GM18870 (cell line): Measurements from ENCODE around the gene MYL6.
A peak's percentile ranks its signal among the peaks of the same experiment; 100 is the strongest.

ENCODE experiments used
- ATAC-seq: cut with Tn5 transposase; IDR thresholded peaks from one replicate; pipeline ENCODE4 v1.9.1; 2021; ENCODE audit warnings: moderate library complexity; ENCODE audit not compliant: unreplicated experiment

MYL6 gene

DNA sequence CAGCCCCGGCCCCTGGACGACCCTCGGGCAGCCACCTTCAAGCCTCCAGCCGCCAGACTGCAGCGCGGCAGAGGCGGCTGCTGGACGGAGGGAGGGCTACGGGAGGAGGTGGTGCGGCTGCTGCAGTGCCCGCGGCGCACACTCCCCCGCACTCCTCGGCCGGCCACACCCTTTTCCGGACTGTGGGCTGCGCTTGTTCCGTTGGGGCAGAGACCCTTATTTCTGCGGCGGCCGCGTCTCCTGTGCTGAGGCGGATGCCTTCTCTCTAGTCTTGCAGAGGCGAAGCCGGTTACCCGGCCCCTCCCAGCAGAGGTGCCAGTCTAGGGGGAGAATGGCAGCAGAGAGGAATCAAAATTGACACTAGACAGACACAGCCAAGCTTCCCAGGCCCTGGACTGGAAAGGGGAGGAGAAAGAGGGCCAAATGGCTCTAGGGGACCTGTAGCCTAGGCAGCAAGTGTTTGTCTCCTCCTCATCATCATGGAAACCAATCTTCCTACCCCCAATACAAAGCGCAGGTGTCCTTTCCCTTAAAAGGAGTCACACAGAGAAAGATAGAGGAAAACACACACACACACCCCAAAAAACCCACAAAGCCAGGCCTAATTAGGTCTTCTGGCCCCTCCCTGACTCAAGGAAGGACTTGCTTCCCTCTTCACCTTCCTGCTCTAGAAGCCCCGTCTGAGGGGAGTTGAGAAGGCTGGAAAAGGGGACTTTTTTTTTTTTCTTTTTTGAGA lies 28.8 kb upstream of the MYL6 start:
- no peak for ATAC-seq

DNA sequence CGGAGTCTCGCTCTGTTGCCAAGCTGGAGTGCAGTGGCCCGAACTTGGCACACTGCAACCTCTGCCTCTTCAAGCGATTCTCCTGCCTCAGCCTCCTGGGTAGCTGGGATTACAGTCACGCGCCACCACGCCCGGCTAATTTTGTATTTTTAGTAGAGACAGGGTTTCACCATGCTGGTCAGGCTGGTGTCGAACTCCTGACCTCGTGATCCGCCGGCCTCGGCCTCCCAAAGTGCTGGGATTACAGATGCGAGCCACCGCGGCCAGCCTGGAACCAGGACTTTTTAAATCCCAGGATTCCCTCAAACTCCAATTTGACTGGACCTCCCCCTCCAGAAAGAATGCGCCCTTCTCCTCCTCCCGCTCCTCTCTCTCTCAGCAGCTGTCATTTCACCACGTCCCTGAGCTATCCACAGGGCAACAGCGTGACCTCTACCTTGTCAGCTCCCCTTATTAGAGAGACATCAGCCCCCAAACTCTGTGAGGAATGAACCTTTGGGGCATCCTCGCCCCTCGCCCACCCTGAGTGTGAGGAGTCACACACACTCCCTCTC lies 28.1 kb upstream of the MYL6 start:
- no peak for ATAC-seq

DNA sequence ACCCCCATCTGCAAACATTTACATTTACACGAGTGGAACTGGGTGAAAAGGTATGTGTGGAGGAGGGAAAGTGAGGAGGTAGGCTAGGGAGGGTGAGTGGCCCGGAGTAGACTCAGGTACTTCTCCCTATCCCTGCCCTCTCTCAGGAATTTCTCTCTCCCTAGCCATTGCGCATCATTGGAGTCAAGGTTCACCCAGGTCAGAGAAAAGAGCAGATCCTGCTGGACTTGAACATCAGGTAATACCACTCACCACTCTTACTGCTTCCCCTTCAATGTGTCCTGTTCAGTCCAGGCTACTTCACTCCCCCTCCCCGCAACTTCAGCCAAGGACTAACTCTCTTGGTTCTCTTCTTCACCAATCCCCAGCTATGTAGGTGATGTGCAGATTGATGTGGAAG lies 27.3 kb upstream of the MYL6 start:
- no peak for ATAC-seq

DNA sequence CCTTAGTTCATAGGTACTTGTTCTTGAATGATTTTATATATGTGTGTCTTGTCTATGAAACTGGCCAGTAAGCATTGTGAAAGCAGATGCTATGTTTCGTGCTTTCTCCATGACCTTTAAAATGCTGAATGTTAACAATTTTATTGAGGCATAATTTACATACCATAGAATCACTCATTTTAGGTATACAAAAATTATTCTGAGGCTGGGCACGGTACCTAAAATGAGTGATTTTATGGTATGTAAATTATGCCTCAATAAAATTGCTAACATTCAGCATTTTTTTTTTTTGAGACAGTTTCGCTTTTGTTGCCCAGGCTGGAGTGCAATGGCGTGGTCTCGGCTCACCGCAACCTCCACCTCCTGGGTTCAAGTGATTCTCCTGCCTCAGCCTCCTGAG lies 23.3 kb upstream of the MYL6 start:
- ATAC-seq = no peak

DNA sequence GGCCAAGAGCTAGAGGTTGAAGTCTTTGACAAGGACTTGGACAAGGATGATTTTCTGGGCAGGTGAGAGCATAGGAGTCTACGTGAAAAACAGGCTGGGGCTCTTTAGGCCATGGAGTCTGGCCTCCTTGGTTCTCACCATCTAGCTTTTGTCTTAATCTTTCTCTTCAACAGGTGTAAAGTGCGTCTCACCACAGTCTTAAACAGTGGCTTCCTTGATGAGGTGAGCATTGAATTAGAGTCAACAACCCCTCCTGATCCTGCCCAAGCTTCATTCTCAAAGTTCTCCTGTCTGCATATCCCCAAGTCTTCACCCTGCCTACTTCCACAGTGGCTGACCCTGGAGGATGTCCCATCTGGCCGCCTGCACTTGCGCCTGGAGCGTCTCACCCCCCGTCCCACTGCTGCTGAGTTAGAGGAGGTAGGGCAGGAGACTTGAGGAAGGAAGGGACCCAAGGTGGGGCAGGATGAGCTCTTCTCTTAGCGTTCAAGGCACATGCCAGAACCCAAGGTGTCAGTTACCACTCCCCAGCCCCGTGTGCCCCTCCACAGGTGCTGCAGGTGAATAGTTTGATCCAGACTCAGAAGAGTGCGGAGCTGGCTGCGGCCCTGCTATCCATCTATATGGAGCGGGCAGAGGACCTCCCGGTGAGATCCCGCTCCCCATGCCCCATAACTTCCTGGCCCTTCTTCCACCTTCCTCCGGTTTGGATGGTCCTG lies 20.1 kb upstream of the MYL6 start:
- no peak for ATAC-seq

DNA sequence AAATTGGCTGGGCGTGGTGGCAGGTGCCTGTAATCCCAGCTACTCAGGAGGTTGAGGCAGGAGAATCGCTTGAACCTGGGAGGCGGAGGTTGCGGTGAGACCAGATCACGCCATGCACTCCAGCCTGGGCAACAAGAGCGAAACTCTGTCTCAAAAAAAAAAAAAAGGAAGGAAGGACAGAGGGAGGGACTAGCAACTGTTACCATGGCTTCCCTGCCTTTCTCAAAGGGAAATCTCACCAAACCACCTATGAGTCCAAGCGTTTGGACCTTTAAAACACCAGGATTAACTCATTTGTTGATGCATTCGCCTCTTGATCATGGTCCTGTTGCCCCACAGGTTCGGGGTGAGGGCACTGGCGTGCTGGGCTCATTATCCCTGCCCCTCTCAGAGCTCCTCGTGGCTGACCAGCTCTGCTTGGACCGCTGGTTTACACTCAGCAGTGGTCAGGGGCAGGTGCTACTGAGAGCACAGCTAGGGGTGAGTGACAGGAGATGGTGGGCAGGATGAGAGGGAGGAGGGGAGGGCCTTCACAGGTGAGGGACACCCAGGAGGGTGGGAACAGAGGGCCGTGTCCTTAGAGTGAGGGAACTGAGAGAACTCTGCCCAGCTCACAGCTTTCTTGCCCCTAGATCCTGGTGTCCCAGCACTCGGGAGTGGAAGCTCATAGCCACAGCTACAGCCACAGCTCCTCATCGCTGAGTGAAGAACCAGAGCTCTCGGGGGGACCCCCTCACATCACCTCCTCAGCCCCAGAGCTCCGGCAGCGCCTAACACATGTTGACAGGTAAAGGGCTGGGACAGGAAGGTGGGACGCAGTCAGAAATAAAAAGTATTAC lies 16.0 kb upstream of the MYL6 start:
- ATAC-seq = no peak

DNA sequence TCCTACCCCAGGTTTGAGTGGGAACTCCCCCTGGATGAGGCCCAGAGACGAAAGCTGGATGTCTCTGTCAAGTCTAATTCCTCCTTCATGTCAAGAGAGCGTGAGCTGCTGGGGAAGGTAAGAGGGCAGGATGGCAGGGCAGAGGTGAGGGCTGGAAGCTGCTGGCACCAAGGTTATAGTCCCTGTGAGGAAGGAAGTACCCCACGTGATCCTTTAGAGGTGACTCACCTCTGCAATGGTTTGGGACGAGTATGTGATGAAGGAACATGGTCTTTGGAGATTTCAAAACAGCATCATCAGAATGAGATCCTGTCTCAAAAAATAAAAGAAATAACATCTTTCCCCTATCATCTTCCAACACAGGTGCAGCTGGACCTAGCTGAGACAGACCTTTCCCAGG lies 14.9 kb upstream of the MYL6 start:
- no peak for ATAC-seq

DNA sequence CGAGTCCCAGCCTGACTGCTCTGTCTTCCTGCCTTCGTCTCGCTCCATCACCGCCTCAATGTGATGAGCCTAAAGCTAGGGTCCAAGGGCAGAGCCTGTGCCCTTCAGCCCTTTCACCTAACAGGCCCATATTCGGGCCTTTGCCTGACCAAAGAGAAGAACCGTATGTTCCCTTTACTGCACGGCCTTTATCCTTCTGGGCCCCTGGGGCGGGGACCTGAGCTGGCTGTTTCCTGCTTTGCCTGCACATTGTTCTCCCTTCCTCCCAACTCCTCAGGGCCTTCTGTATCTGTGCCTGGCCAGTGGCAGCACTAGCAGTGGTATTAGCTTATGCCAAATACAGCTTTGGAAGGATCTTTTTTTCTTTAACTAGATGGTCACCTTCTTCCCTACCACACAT lies 14.3 kb upstream of the MYL6 start:
- ATAC-seq = no peak

DNA sequence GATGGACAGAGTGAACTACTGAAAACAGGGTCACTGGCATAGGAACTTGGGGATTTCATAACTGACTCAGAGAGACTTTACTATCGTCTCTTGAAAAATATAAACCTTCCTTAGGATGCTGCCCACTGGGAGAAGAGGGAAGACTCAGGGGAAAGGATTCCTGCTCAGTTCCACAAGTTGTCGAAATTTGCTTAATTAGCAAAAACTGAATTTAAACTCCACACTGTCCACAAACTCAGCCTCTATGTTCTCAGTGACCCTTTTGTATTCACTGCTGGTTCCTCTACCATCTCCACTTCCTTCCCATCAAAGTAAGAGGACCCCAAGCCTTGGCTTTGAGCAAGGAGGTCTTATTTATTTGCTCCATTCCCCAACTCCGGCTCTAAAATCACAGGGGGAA lies 12.9 kb upstream of the MYL6 start:
- ATAC-seq = no peak

DNA sequence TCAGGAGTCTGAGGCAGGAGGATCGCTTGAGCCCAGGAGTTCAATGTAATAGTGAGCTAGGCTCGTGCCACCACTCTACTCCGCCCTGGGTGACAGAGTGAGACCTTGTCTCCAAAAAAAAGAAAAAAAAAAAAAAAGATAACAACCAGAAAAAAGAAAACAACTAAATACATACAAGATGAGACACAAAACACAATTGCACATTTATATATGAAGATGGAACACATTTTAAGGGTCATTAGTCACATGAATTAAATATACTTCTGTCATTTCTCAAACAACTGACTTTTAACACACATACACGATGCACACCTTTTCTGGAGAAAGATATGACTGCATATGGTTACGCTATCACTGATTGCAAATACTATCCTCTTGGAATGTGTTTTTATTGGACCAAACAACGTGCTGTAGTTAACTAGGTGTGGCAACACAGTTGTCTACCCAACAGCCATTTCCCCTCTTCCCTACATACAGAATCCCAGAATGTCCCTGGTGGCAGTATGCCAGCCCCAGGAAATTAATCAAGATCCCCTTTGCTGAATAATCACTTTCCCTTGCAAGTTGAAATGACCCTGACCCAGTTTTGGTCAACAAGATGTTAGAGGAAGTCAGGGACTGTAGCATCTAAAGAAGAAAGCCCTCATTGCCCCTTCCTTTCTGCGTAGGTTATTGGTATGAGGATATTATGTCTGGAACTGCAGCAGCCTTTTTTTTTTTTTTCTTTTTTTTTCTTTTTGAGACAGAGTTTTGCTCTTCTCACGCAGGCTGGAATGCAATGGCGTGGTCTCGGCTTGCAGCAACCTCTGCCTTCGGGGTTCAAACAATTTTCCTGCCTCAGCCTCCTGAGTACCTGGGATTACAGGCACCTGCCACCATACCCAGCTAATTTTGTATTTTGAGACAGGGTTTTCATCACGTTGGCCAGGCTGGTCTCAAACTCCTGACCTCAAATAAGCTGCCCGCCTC lies 11.4 kb upstream of the MYL6 start:
- no peak for ATAC-seq

DNA sequence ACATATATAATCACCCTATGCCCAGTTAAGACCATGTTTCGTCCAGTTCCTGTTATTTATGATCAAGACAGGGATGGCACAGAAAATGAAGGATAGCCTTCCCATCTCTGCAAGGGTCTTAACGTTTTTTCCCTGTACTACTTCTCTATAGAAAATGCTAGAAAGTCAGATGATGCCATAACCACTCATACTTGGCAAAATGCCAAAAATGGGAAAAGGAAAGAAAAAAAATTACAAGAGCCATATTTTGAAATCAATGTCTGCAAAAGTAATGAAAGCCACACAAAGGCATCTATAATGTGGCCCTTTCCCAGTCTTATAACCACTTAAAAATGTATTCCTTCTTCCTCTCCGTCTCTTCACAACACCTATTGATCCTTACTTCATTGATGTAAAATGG lies 7.6 kb upstream of the MYL6 start:
- no peak for ATAC-seq

DNA sequence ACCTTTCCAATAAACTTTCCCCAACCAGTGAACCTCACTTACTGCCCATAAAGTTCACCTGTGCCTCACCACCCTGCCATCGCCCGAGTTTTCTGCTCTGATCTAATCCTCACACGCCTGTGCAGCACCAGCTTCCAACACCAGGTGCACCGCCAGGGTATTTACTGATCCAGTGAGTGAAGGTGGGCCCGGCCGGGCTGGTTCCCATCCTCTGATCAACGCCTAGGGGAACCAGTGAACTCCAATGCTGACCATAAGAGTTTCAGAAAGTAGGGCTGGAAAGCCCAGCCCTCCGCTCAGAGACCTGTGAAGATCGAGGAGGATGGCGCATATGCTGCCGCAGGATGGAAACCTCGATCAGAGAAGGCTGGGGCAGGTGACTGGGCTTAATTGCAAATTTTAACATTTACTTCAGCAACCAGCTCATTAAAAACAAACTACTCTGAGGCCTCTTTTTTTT lies 6.5 kb upstream of the MYL6 start:
- peak; percentile 33 for ATAC-seq

DNA sequence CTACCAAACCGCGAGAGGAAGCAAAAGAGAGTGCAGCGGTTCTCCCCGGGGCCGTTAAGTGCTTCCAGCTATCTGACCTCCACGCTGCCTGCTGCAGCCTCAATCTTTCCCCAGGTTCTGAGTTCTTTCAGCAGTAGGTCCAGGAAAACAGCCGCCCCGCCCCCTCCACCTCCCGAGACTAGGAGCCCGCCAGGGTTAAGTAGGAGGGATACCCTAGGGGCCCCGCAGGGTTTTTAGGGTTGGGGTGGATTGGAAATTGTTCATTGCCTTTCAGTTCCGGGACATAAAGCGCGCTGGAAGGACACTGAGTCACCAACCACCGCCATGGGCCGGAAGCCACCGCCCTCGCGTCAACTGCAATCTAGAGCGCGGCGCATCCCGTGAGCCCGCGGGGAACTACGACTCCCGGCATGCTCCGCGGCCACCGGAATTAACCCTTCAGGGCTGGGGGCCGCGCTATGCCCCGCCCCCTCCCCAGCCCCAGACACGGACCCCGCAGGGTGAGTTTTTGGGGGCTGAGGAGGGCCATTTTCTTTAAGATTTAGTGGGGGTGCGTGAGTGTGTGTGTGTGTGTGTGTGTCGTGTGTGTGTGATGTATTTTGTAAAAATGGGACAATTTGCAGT lies 5.9 kb upstream of the MYL6 start, which contains the start of gene MYL6B:
Gene MYL6B (plus strand): TSS at position 456 of the 624 bp plus-strand sequence. CDS start 1,332 bp downstream, outside the sequence.
- ATAC-seq = peak; percentile 74

DNA sequence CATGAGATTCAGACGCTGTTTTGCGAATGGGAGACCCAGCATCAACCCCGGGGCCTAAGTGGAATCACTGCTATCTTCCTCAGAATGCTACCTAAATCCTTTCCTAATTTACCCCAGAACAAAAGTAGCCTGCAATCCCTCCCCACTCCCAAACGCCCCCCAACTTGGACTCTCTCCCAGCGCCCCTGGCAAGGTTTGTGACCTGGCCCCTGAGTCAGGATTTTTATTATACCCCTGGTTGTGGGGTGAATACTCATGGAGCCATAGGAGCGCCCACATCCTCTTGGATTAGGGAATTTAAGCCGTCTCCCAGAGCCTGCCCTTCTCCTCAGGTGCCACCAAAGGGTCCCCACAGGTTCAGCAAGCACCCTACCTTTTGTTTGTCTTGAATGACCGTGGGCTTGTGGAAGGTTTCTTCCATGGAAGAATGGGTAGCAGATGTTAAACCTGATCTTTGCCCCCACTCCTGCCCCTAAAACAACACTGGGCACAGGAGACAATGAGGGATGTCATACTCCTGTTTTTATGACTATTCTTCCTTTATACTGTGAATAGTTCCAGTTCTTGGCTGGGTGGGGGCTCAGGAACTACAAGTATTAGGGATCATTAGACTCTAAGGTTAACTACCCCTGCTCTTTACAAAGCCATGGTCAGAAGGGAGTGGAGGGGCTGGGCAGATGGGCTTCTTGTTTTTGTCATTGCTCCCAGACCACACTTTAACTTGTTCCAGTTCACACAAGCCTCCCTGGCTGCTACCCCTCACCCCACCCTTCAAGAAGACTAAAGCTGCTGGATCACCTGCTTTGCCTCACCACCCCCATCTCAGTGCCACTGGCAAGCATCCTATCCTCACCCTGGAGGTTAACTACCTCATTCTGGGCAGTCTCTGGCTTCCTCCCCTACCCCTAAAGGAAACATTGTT lies 5.1 kb upstream of the MYL6 start:
- no peak for ATAC-seq

DNA sequence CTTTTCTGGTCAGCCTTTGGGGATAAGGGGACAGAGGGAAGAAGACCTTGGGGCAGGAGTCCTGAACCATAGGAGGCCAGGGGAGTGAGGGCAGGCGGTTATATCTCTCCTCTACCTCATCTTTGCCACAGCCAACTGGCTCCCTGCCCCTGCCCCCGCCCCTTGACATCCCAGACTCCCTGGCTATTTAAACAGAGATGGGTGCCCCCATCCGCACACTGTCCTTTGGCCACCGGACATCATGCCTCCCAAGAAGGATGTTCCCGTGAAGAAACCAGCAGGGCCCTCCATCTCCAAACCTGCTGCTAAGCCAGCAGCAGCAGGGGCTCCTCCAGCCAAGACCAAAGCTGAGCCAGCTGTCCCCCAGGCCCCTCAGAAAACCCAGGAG lies 4.5 kb upstream of the MYL6 start:
- no peak for ATAC-seq

DNA sequence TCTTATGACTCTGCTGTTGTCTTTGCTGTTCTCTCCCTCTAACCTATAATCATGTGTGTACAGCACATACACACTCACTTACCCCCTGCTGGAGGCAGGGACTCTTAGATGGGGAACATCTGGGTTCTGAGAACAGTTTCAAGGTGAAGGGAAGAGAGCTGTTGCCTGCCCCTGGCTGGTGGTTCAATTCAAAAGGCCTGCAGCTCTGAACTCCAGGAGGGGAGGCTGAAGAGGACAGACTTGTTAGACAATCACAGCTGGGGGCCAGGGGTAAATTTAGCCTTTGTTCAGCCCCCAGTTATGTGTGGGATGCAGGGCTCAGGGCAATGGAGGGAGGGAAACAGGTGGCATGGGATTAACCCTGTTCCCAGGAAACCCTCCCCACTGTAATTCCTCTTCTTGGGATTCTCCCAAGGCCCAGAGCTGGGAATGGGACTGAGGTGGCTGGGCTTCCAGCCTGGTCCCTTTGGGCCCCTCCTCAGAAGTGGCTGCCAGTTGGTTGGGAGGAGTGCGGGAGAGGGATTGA lies 3.9 kb upstream of the MYL6 start:
- ATAC-seq = no peak

DNA sequence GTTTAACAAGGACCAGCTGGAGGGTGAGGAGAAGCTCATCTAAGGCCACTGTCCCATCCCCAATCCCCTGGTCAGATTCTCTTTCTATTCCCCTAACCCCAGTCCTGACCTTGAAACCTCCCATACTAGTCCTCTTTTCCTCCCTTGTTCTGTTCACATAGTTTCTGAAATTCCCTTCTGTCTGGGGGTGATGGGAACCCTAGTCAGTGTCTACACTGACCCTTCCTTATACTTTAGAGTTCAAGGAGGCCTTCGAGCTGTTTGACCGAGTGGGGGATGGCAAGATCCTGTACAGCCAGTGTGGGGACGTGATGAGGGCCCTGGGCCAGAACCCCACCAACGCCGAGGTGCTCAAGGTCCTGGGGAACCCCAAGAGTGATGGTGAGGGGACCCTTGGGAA lies 3.3 kb upstream of the MYL6 start:
- no peak for ATAC-seq

DNA sequence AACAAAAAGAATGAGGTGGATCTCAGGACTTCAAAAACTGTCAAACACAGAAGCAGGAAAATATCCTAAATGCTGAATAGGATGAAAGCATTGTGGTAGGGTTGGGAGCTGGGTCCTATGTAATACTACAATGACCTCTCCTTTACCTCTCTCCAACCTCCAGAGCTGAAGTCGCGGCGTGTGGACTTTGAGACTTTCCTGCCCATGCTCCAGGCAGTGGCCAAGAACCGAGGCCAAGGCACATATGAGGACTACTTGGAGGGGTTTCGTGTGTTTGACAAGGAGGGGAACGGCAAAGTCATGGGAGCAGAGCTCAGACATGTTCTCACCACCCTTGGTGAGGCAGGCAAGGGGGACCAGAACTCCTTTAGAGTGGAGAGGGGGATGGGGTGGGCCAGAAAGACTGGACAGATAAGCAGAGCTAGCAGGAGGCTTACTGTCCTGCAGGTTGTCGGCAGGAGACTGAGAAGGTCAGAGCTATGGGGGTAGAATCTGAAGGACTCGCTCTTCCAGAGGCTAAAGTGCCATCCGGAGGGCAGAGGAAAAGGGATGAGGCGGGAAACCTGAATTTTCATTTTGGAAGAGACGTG lies 2.8 kb upstream of the MYL6 start:
- ATAC-seq = no peak
